NB4 (cell line): ENCODE results near the gene CDK18.

Source experiments
- DNase-seq: peaks from one replicate; pipeline ENCODE4 v3.0.0; 2010; ENCODE audit warnings: low read depth
- H3K4me3 ChIP-seq: one replicate; pipeline ENCODE4 v1.5.1; 2011; ENCODE audit warnings: mild to moderate bottlenecking, low read depth, low read length, moderate library complexity
- MYC ChIP-seq: IDR thresholded peaks from 2 replicates; pipeline ENCODE4 v1.6.1; 2011; ENCODE audit warnings: low read depth, low read length
- POLR2A ChIP-seq: IDR thresholded peaks from 2 replicates; pipeline ENCODE4 v1.6.1; 2011; ENCODE audit warnings: mild to moderate bottlenecking; ENCODE audit not compliant: insufficient read length; ENCODE audit errors: extremely low read depth
- TF ChIP-seq, protein P1 (sequence below): IDR thresholded peaks from 2 replicates; pipeline ENCODE4 v1.6.1; 2011; ENCODE audit warnings: low read depth, low read length
- TF ChIP-seq, protein P2 (sequence below): IDR thresholded peaks from one replicate; pipeline ENCODE4 v1.5.1; 2012; ENCODE audit warnings: low read depth, low read length

The CDK18 gene

GRCh38 chr1:205458777-205459566 is 45.5 kb upstream of the CDK18 start:
- DNase-seq: peak; percentile 58
- TF ChIP-seq, protein P1, sequence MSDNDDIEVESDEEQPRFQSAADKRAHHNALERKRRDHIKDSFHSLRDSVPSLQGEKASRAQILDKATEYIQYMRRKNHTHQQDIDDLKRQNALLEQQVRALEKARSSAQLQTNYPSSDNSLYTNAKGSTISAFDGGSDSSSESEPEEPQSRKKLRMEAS: no peak
- TF ChIP-seq POLR2A (no peak), MYC (no peak)
- TF ChIP-seq, protein P2, sequence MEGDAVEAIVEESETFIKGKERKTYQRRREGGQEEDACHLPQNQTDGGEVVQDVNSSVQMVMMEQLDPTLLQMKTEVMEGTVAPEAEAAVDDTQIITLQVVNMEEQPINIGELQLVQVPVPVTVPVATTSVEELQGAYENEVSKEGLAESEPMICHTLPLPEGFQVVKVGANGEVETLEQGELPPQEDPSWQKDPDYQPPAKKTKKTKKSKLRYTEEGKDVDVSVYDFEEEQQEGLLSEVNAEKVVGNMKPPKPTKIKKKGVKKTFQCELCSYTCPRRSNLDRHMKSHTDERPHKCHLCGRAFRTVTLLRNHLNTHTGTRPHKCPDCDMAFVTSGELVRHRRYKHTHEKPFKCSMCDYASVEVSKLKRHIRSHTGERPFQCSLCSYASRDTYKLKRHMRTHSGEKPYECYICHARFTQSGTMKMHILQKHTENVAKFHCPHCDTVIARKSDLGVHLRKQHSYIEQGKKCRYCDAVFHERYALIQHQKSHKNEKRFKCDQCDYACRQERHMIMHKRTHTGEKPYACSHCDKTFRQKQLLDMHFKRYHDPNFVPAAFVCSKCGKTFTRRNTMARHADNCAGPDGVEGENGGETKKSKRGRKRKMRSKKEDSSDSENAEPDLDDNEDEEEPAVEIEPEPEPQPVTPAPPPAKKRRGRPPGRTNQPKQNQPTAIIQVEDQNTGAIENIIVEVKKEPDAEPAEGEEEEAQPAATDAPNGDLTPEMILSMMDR: no peak
- H3K4me3 ChIP-seq: no peak overlapping the region

GRCh38 chr1:205465392-205465791 is 39.1 kb upstream of the CDK18 start:
- TF ChIP-seq POLR2A (no peak), MYC (no peak)
- TF ChIP-seq, protein P1: no peak
- DNase-seq: no peak
- H3K4me3 ChIP-seq: no peak overlapping the region

DNA sequence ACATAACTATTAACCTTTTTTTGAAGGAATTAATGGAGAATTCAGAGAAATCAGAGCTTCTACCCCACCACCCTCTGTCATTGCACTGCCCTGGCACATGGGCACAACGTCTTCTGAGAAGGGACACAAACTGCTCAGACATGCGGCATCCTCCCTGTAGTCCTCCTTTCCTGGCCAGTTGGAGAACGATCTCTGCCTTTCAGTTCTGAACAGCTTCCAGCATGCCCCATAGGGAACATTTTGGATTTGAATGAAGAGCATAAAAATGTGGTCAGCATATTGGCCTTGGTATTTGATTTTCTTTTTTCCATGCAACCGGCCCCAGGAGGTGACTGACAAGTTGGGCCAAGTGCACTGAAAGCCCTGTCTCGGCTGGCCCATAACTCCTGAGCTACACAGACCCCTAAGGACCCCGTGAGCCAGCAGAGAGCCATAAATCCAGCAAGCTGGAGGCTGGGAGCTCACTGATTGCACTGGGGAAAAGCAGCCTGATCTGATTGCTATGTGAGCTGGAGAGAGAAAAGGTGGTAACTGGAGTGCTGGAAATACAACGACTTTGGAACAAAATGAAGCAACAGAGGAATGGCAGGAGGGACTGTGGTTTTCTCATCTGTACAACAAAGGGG is 37.8 kb upstream of the CDK18 start:
- TF ChIP-seq, protein P2: no peak
- TF ChIP-seq POLR2A: no peak
- no peak for DNase-seq
- no peak overlapping the region for H3K4me3 ChIP-seq

- TF ChIP-seq MYC (no peak), POLR2A (no peak)
- TF ChIP-seq, protein P1: no peak
- TF ChIP-seq, protein P2: no peak
- no peak for DNase-seq
- H3K4me3 ChIP-seq: no peak overlapping the region
These were observed 34.3 kb upstream of the CDK18 start for GRCh38 chr1:205470131-205470530.

GRCh38 chr1:205472737-205473441 is 31.6 kb upstream of the CDK18 start:
- no peak overlapping the region for H3K4me3 ChIP-seq
- DNase-seq: no peak
- TF ChIP-seq, protein P2: no peak
- TF ChIP-seq, protein P1: no peak
- TF ChIP-seq POLR2A (no peak), MYC (no peak)

DNA sequence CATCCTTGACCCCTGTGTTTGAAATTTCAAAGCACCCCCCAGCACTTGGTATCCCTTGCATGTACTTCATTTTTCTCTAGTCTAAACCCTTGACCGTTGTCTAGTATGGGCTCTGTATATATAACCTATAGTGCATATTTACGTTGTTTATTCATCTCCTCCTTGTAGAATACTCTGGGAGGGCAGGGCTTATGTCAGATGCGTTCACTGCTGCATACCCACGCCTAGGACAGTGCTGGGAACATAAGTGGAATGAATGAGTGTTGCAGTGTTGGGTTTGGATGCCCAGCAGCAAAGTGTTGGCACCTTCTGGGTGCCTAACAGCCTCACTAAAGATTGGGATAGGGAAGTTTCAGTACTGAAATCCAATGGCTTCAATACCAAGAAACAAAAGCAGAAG is 31.0 kb upstream of the CDK18 start:
- TF ChIP-seq, protein P1: no peak
- no peak for TF ChIP-seq POLR2A
- TF ChIP-seq, protein P2: no peak
- no peak for TF ChIP-seq MYC
- no peak for DNase-seq
- H3K4me3 ChIP-seq: no peak overlapping the region
